HG02798 (cell line): Measurements from ENCODE around the gene SMAP2.

Experiments
- ATAC-seq: cut with Tn5 transposase; IDR thresholded peaks from one replicate; pipeline ENCODE4 v1.9.1; 2021; ENCODE audit warnings: mild to moderate bottlenecking; ENCODE audit not compliant: unreplicated experiment, poor library complexity

The SMAP2 gene

GRCh38 chr1:40389322-40389803 is 15.8 kb downstream of the SMAP2 start:
- ATAC-seq: no peak

- ATAC-seq: no peak
These were observed 16.5 kb downstream of the SMAP2 start for GRCh38 chr1:40389871-40390560.

- no peak for ATAC-seq
These were observed 17.3 kb downstream of the SMAP2 start for GRCh38 chr1:40390857-40391256.

- ATAC-seq: peak; percentile 48
These were observed 18.2 kb downstream of the SMAP2 start for GRCh38 chr1:40391688-40392145.

- no peak for ATAC-seq
These were observed 18.7 kb downstream of the SMAP2 start for GRCh38 chr1:40392221-40392620.

GRCh38 chr1:40393173-40393572 is 19.6 kb downstream of the SMAP2 start:
- ATAC-seq: no peak

- no peak for ATAC-seq
These were observed 21.1 kb downstream of the SMAP2 start for GRCh38 chr1:40394491-40395172.

GRCh38 chr1:40395190-40396175 is 22.0 kb downstream of the SMAP2 start:
- ATAC-seq: no peak

GRCh38 chr1:40396420-40396819 is 22.9 kb downstream of the SMAP2 start:
- ATAC-seq: no peak

- ATAC-seq: no peak
These were observed 23.7 kb downstream of the SMAP2 start for GRCh38 chr1:40397258-40397657.

GRCh38 chr1:40399984-40400704 is 26.6 kb downstream of the SMAP2 start:
- ATAC-seq: peak; percentile 76

- ATAC-seq: no peak
These were observed 28.1 kb downstream of the SMAP2 start for GRCh38 chr1:40401473-40402201.

- no peak for ATAC-seq
These were observed 31.3 kb downstream of the SMAP2 start for GRCh38 chr1:40404670-40405462.

GRCh38 chr1:40405812-40406211 is 32.3 kb downstream of the SMAP2 start:
- ATAC-seq: no peak

- ATAC-seq: no peak
These were observed 33.9 kb downstream of the SMAP2 start for GRCh38 chr1:40407453-40407852.

- ATAC-seq: no peak
These were observed 35.9 kb downstream of the SMAP2 start for GRCh38 chr1:40409467-40409866.

- no peak for ATAC-seq
These were observed 37.8 kb downstream of the SMAP2 start for GRCh38 chr1:40411294-40411693.

- ATAC-seq: no peak
These were observed 38.3 kb downstream of the SMAP2 start for GRCh38 chr1:40411843-40412242.
